KOPT-K1 (cell line): ENCODE data around the gene ADPRHL1.
"Not testable (repeated sequence)": the region's sequence is repeated elsewhere in the genome, so short reads cannot be mapped to it uniquely, and the experiment has no call there.

Experiments
- H3K27ac ChIP-seq: fragments of 200-600 bp; sonication (generic); 2 replicates; pipeline ENCODE4 v1.5.1; 2016; ENCODE audit warnings: antibody characterized with exemption, mild to moderate bottlenecking, low read depth, low read length; ENCODE audit not compliant: poor library complexity, severe bottlenecking
- H3K36me3 ChIP-seq: fragments of 200-600 bp; sonication (generic); 2 replicates; pipeline ENCODE4 v1.5.1; 2017; ENCODE audit warnings: antibody characterized with exemption, mild to moderate bottlenecking, low read length, moderate library complexity; ENCODE audit not compliant: insufficient read depth
- H3K9me3 ChIP-seq: fragments of 200-600 bp; sonication (generic); 2 replicates; pipeline ENCODE4 v1.5.1; 2017; ENCODE audit warnings: antibody characterized with exemption, low read length, mild to moderate bottlenecking; ENCODE audit not compliant: insufficient read depth, poor library complexity, severe bottlenecking

ADPRHL1 gene

DNA sequence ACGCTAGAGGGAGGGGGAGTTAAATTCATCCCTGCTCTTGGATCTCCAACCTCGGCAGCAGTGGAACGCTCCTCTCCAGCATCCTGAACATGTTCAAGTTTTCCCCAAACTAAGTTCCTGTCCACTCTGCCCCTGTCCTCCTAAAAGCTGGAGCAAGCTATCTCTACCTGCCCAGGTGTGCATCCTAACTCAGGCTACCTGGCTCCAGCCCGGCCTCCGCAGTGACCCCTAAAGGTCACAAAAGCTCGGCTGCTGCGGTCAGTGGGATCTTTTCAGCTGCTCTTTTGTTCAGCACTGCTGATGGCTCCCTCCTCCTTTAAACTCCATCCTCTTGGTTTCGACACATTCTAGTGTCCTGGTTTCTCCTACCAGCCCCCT, 35.9 kb upstream of the ADPRHL1 start:
- Histone ChIP-seq H3K27ac (peak overlapping the region; percentile 79), H3K36me3 (peaks cover 18% of the 10 kb centered on the region), H3K9me3 (no peaks in the 10 kb centered on the region)

DNA sequence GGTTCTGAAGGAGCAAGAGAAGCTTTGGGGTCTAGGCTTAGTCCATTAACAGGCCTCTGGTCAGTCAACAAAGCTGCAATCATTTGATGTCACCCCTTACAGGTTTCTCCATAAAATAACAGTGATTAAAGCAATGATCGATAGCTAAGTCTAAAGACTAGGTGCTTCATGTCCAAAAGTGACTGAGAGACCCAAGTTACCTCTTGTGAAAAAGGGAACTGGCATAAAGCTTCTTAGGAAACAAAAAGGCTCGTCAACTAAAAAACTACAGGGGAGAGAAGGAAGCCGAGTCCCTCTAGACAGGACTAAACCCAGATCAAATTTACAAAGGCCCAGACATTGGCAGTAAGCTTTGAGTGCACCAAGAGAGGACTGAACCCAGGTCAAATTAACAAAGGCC, 35.0 kb upstream of the ADPRHL1 start:
- peaks cover 25% of the 10 kb centered on the region for H3K36me3 ChIP-seq

DNA sequence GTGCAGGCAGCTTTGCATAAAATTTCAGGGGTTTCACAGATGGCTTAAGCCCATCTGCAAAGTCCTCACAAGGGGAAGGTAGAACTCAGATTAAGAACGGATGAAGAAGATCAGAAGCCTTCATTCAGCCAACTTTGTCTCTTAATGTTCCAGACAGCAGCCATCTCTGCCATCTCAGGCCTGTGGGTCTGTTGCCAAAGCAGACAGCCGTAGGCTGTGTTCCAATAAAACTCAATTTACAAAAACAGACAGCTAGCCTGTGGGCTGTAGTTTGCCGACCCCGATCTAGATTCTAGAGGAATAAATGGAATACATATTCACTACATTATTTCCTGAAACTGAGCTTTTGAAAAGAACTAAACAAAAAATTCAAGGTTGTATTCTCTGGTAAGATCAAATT, 33.4 kb upstream of the ADPRHL1 start:
- peaks cover 28% of the 10 kb centered on the region for H3K36me3 ChIP-seq
- H3K9me3 ChIP-seq, result no peaks in the 10 kb centered on the region
- no peak overlapping the region for H3K27ac ChIP-seq

More for the DNA sequence above, 35.0 kb upstream of the ADPRHL1 start:
- Histone ChIP-seq H3K9me3 (no peaks in the 10 kb centered on the region), H3K27ac (no peak overlapping the region)

DNA sequence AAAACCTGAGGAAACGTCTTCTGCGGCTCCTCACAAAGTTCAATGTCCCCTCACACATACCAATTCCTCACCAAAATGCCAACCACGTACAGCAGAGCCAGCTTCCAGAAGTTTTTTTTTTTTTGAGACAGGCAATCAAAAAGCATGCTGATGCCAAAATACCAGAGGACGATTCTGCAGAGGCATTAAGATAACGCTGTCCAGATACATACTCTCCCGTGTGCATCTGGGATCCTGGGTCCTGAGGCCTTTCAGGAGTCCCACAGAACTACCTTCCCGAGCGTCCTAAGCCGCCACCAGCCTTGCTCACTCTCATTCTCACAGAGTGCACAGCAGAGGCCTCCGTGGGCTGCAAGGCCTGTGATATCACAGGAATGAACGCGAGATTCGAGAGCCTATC, 32.3 kb upstream of the ADPRHL1 start:
- Histone ChIP-seq H3K36me3 (peaks cover 31% of the 10 kb centered on the region), H3K27ac (no peak overlapping the region), H3K9me3 (no peaks in the 10 kb centered on the region)

DNA sequence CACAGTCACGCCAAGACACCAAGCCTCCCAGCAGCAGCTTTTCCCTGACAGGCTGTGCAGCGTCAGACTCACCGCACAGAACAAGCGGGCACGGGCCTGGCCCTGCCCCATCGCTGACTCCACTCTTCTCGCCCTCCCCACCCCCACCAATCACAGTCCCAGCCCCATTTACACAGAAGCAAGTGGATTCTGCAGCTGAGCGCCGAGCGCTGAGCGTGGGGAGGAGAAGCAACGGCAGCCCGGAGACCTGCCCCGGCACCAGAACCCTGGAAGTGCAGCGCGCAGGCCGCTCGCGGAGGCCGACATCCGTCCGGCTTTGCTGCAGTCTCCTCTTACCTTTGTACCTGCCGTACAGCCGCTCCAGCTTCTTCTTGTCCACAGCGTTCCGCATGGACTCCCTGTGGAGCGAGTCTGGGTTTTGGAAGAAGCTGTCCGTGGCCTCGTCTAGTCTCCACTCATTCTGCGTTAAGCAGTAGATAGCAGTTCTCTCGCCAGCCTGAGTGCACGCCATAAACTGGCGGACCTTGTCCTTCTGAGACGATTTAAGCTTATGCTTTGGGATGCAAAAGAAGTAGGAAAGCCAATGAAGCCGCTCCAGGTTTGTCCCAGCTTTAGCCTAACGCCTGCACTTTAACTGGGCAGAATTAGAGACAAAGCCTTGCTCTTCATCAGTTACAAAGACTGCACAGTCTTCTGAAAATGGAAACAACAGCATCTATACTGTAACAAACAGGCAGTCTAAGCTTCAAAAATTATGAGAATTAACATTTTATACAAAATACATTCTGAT, 30.4 kb upstream of the ADPRHL1 start:
- Histone ChIP-seq H3K36me3 (peaks cover 49% of the 10 kb centered on the region), H3K9me3 (no peaks in the 10 kb centered on the region), H3K27ac (no peak overlapping the region)

DNA sequence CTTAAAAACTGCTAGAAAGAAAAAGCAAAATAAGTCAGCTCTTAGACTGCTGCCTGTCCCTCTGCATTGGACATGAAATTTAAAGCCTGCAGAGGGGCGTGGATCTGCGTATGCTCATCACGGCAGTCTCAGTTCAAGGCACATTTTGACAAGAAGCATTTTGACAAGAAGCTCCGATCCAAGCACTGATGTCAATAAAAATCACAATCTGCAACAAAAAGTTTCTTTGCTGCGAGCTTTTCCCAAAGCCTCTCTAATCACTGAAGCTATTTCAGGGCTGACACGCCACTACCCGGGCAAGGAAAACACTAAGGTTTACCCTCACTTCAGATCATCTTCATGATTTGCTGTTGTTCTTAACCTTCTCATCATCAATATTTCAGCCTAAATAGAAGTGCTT, 29.8 kb upstream of the ADPRHL1 start:
- no peak overlapping the region for H3K27ac ChIP-seq
- H3K9me3 ChIP-seq, result no peaks in the 10 kb centered on the region
- H3K36me3 ChIP-seq, result peaks cover 55% of the 10 kb centered on the region

DNA sequence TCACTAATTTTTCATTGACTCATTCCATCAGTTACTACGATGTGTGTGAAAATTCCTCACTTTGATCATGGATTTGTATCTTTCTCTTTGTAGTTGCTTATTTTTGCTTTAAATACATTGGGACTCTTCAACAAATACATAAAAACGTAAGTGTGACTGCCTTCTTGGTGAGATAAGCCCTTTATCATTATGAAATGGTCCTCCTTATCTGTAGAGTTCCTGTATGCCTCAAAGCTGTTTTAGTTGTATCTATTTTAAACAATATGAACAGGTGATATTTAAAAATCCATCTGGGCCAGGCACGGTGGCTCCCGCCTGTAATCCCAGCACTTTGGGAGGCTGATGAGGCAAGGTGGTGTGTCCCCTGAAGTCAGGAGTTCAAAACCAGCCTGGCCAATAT, 25.9 kb upstream of the ADPRHL1 start:
- no peaks in the 10 kb centered on the region for H3K9me3 ChIP-seq
- peaks cover 78% of the 10 kb centered on the region for H3K36me3 ChIP-seq
- H3K27ac ChIP-seq, result no peak overlapping the region

DNA sequence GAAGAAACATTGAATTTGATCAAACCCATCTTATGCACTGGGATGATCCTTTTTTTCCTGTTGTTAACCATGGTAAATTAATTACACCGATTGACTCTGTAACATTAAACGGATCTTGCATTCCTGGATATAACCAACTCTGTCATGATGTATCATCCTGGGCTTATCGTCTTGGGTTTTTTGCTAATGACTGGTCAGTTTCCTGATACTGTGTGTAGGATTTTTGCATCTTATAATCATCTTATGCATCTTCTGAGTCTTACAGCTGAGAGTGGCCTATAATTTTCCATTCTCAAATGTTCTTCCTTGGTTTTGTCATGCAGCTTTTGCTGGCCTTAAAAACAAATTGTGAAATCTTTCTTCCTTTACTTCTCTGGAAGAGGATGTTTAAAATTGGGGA, 24.4 kb upstream of the ADPRHL1 start:
- no peaks in the 10 kb centered on the region for H3K9me3 ChIP-seq
- peaks cover 80% of the 10 kb centered on the region for H3K36me3 ChIP-seq
- no peak overlapping the region for H3K27ac ChIP-seq

DNA sequence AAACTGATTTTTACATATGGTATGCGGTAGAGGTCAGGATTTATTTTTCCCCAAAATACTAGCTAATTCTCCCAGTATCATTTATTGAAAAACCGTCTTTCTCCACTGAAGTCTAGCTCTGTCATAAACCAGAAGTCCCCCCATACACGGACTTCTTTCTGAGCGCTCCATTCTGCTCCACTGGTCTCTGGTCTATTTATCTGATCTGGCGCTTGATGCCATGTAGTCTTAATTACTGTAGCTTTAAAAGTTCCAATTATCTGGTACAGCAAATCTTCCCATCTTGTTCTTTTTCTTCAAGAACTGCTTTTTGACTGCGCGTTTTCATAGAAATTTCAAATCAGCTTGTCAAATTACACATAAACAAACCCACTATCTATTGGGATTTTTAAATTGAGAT, 23.5 kb upstream of the ADPRHL1 start:
- H3K27ac ChIP-seq, result no peak overlapping the region
- no peaks in the 10 kb centered on the region for H3K9me3 ChIP-seq
- H3K36me3 ChIP-seq, result peaks cover 90% of the 10 kb centered on the region

DNA sequence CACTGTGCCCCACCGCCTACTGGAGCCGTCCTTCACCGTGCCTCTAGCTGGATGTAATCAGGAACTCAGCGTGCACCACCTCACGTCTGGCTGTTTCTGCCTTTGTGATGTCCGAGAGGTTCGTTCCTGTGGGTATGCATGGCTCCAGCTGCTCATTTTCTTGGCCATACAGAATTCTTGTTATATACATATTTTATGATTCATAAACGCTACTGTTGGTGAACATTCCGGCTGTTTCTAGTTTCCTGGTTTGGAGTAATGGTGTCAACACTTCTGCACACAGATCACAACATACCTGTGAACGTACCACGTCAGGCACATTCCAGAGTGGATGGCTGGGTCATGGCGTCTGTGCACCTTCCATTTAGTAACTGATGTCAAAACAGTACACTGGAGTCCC, 22.6 kb upstream of the ADPRHL1 start:
- Histone ChIP-seq H3K36me3 (peaks cover 97% of the 10 kb centered on the region), H3K9me3 (no peaks in the 10 kb centered on the region), H3K27ac (no peak overlapping the region)

DNA sequence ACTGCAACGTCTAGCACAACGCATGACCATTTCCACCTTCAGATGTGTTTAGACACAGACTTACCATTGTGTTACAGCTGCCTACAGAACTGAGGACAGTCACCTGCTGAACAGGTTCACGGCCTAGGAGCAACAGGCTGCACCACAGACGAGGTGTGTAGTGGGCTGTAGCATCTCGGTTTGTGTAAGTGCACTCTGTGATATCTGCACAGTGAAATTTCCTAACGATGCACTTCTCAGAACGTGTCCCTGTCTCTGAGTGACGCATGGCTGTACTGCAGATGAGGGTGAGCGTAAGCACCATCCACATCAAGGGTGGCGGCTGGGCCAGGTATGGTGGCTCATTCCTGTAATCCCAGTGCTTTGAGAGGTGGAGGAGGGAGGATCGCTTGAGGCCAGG, 22.0 kb upstream of the ADPRHL1 start:
- H3K9me3 ChIP-seq, result no peaks in the 10 kb centered on the region
- peaks cover 92% of the 10 kb centered on the region for H3K36me3 ChIP-seq
- H3K27ac ChIP-seq, result no peak overlapping the region

DNA sequence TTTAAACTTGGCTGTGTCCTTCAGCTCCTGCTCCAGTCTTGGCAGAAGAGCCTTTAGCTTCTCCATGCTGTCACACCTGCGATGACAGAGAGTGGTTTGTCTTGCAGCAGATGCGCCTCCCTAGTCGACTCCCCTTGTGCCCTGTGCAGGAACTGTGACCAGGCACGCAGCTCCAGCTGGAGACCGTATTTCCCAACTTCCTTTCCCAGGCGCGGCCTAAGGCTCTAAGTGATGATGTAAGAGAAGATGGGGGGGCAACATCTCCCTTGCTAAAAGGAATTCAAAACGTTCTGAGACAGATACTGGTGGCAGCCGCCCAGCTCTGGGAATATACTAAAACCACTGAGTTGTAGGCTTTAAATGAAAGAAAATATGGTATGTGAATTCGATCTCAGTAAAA, 20.9 kb upstream of the ADPRHL1 start:
- peaks cover 92% of the 10 kb centered on the region for H3K36me3 ChIP-seq

DNA sequence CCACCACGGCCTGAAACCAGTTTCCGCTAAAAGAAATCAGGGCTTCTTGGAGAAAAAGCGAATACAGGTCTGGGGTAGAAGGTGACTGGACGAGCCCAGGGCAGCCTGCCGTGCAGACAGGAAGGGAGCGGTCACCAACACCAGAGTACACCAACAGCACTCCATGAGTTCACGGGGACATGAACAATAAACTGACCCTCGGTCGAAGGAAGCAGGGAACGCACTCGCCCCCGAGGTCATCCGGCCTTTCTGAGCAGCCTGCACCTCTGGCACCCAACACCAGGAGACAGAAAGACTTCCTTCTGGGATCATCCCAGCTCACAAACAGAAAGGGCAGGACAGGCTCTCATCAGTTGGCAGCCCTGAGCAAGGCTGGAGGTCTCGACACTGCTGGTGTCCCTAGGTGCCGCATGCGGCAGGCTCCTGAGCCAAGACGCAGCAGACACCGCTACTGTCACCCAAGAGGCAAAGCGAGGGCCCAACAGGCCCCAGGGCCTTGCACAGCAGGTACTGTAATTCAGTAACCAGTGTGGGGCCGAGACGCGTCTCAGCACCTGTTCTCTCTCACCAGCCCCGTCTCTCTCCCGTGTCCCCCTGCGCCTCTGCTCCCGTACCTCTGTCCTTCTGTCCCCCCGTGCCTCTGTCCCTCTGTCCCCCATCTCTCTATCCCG, 19.2 kb upstream of the ADPRHL1 start:
- no peaks in the 10 kb centered on the region for H3K9me3 ChIP-seq
- no peak overlapping the region for H3K27ac ChIP-seq
- H3K36me3 ChIP-seq, result peaks cover 92% of the 10 kb centered on the region

More for the DNA sequence above, 20.9 kb upstream of the ADPRHL1 start:
- no peaks in the 10 kb centered on the region for H3K9me3 ChIP-seq
- no peak overlapping the region for H3K27ac ChIP-seq

DNA sequence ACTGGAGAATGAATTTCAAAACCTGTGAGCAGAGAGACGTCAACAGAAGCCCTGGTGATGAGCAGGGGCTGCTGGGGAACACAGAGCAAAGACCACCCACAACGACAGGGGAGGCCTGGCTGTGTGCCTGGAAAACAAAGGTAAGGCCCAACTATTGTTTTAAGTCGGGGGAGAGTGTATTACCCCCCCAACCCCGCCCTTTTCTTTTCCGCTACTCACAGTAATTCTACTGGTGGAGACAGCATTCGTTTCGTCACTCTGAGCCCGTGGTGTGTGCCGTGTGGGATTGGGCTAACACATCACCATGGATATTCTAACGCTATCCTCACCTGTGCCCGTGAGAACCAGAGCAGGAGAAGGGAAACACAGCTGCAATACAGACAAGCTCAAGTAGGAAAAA, 18.6 kb upstream of the ADPRHL1 start:
- Histone ChIP-seq H3K9me3 (no peaks in the 10 kb centered on the region), H3K27ac (no peak overlapping the region), H3K36me3 (peaks cover 92% of the 10 kb centered on the region)

DNA sequence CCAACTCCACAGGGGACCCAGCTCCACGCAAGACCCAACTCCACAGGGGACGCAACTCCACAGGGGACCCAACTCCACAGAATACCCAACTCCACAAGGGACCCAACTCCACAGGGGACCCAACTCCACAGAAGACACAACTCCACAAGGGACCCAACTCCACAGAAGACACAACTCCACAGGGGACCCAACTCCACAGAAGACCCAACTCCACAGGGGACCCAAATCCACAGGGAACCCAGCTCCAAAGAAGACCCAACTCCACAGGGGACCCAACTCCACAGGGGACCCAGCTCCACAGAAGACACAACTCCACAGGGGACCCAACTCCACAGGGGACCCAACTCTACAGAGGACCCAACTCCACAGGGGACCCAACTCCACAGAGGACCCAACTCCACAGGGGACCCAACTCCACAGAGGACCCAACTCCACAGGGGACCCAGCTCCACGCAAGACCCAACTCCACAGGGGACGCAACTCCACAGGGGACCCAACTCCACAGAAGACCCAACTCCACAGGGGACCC, 17.4 kb upstream of the ADPRHL1 start:
- H3K9me3 ChIP-seq, H3K27ac ChIP-seq: not testable (repeated sequence)
- H3K36me3 ChIP-seq, result peaks cover 91% of the 10 kb centered on the region

DNA sequence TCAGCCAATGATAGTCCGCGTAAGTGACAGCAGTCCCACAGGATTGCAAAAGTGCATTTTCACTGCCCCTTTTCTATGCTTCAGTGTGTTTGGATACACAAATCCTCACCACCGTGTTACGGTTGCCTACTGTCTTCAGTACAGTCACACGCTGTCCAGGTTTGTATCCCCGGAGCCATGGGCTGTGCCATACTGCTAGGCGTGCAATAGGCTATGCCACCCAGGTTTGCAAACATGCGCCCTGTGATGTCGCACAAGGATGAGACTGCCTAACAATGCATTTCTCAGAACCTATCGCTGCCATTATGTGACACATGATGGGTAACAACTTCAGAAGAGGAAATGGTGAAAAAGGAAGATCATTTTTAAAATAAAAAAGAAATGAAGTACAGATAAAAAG, 16.8 kb upstream of the ADPRHL1 start:
- no peak overlapping the region for H3K27ac ChIP-seq
- peaks cover 84% of the 10 kb centered on the region for H3K36me3 ChIP-seq
- H3K9me3 ChIP-seq, result no peaks in the 10 kb centered on the region
